ENCODE data around the gene IFT22. TPM values are rescaled to one million over a fixed set of nuclear protein-coding genes. Genes with fewer than 3 reads are reported as not detected.

The IFT22 gene
- total RNA-seq, 2 donors from 2014 or later: 39.0 to 44.0 TPM

GRCh38 chr7:101347477-101347876, 25.9 kb upstream of the IFT22 start:
- WGBS, 2 experiments (ENCODE audit: insufficient coverage in 1 of 2, insufficient read length in 1 of 2): 90 to 93% methylated on average over 14 to 15 of the region's 15 CpGs

GRCh38 chr7:101342892-101343291, 21.3 kb upstream of the IFT22 start:
- 94 to 96% methylated on average over 5 to 7 of the region's 7 CpGs for WGBS, 2 experiments (ENCODE audit: insufficient coverage in 1 of 2, insufficient read length in 1 of 2)
- Mint-ChIP-seq H3K9me3 (no peaks in the 10 kb centered on the region), H3K27me3 (ENCODE audit: insufficient read depth) (no peaks in the 10 kb centered on the region), H3K27ac (no peak overlapping the region), H3K4me1 (no peaks in the 10 kb centered on the region), H3K4me3 (no peak overlapping the region), H3K36me3 (ENCODE audit: low read depth) (no peaks in the 10 kb centered on the region)
- H3K4me3 ChIP-seq (ENCODE audit: low read length): no peak overlapping the region
- TF ChIP-seq CTCF (conservative IDR thresholded peaks at IDR 0.05): no peak
- no peak for DNase-seq
- H3K27me3 ChIP-seq (ENCODE audit: control insufficient read depth, insufficient read depth, low read length, poor library complexity, severe bottlenecking): no peaks in the 10 kb centered on the region
- H3K4me1 ChIP-seq (ENCODE audit: control insufficient read depth, insufficient read depth, low read length): no peaks in the 10 kb centered on the region
- H3K27ac ChIP-seq (ENCODE audit: low read depth, low read length): no peak overlapping the region
- H3K36me3 ChIP-seq (ENCODE audit: control insufficient read depth, insufficient read depth, low read length): no peaks in the 10 kb centered on the region
- H3K9me3 ChIP-seq (ENCODE audit: control insufficient read depth, low read length): no peaks in the 10 kb centered on the region
- no peak overlapping the region for H3K9ac ChIP-seq (ENCODE audit: extremely low read depth, low read length, poor library complexity, severe bottlenecking)

More at GRCh38 chr7:101347477-101347876, 25.9 kb upstream of the IFT22 start:
- Mint-ChIP-seq H3K36me3 (ENCODE audit: low read depth) (no peaks in the 10 kb centered on the region), H3K4me3 (no peak overlapping the region), H3K27ac (no peak overlapping the region), H3K4me1 (peaks cover 9% of the 10 kb centered on the region), H3K27me3 (ENCODE audit: insufficient read depth) (no peaks in the 10 kb centered on the region), H3K9me3 (peaks cover 10% of the 10 kb centered on the region)
- no peak for DNase-seq
- H3K27me3 ChIP-seq (ENCODE audit: control insufficient read depth, insufficient read depth, low read length, poor library complexity, severe bottlenecking): no peaks in the 10 kb centered on the region
- no peak for TF ChIP-seq CTCF (conservative IDR thresholded peaks at IDR 0.05)
- no peak overlapping the region for H3K9ac ChIP-seq (ENCODE audit: extremely low read depth, low read length, poor library complexity, severe bottlenecking)
- H3K36me3 ChIP-seq (ENCODE audit: control insufficient read depth, insufficient read depth, low read length): no peaks in the 10 kb centered on the region
- no peak overlapping the region for H3K4me3 ChIP-seq (ENCODE audit: low read length)
- H3K4me1 ChIP-seq (ENCODE audit: control insufficient read depth, insufficient read depth, low read length): no peaks in the 10 kb centered on the region
- peaks cover 6% of the 10 kb centered on the region for H3K9me3 ChIP-seq (ENCODE audit: control insufficient read depth, low read length)
- H3K27ac ChIP-seq (ENCODE audit: low read depth, low read length): no peak overlapping the region

GRCh38 chr7:101340379-101340778, 18.8 kb upstream of the IFT22 start:
- no peak for DNase-seq
- no peaks in the 10 kb centered on the region for H3K27me3 Mint-ChIP-seq (ENCODE audit: insufficient read depth)
- no peak overlapping the region for H3K4me3 Mint-ChIP-seq
- no peaks in the 10 kb centered on the region for H3K4me1 ChIP-seq (ENCODE audit: control insufficient read depth, insufficient read depth, low read length)
- H3K27ac Mint-ChIP-seq: no peak overlapping the region
- H3K27ac ChIP-seq (ENCODE audit: low read depth, low read length): no peak overlapping the region
- H3K36me3 Mint-ChIP-seq (ENCODE audit: low read depth): no peaks in the 10 kb centered on the region
- H3K9me3 ChIP-seq (ENCODE audit: control insufficient read depth, low read length): no peaks in the 10 kb centered on the region
- no peaks in the 10 kb centered on the region for H3K36me3 ChIP-seq (ENCODE audit: control insufficient read depth, insufficient read depth, low read length)
- no peaks in the 10 kb centered on the region for H3K27me3 ChIP-seq (ENCODE audit: control insufficient read depth, insufficient read depth, low read length, poor library complexity, severe bottlenecking)
- H3K4me3 ChIP-seq (ENCODE audit: low read length): no peak overlapping the region
- H3K9me3 Mint-ChIP-seq: no peaks in the 10 kb centered on the region
- WGBS, 2 experiments (ENCODE audit: insufficient coverage in 1 of 2, insufficient read length in 1 of 2): 84 to 86% methylated on average over 14 of the region's 14 CpGs
- TF ChIP-seq CTCF (conservative IDR thresholded peaks at IDR 0.05): no peak
- H3K9ac ChIP-seq (ENCODE audit: extremely low read depth, low read length, poor library complexity, severe bottlenecking): no peak overlapping the region
- H3K4me1 Mint-ChIP-seq: no peaks in the 10 kb centered on the region
